Measurements from ENCODE around the gene IRF2BP2.

IRF2BP2 gene

GRCh38 chr1:234619071-234619480, 9.1 kb upstream of the IRF2BP2 start:
- Histone ChIP-seq H3K27me3 (replicated peaks) (no peaks in the 10 kb centered on the region), H3K36me3 (replicated peaks) (no peaks in the 10 kb centered on the region), H3K27ac (peak overlapping the region; percentile 95), H3K4me3 (ENCODE audit: low read depth, low read length) (no peak overlapping the region)
- no peak for DNase-seq
- in situ Hi-C loops (cut with HindIII; ENCODE audit: low pct_ligation_motif_present, low sequenced_read_pairs): loop anchor here (25.0 kb wide), 1 partner anchor 343 kb away; no protein-coding TSS in a partner anchor
- no peak for TF ChIP-seq CTCF (IDR thresholded peaks at IDR 0.05; ENCODE audit: low read depth, low read length, missing control alignments)

DNA sequence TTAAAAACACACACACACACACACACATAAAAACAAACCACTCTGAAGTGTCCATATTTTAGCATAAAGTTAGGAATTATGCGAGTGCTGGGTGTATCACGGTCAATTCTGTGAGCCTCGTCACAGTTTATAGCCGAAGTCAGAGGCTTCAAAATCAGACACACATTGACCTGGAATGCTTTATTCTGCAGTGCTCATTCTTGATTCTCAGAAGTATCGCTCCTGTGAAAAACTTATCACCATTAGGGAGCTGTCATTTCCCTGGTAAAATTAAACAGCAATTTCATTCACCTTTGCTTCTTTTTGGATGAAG, 8.7 kb upstream of the IRF2BP2 start:
- H3K4me3 ChIP-seq (ENCODE audit: low read depth, low read length): no peak overlapping the region
- in situ Hi-C loops (cut with HindIII; ENCODE audit: low pct_ligation_motif_present, low sequenced_read_pairs): loop anchor here (25.0 kb wide), 1 partner anchor 344 kb away; no protein-coding TSS in a partner anchor

DNA sequence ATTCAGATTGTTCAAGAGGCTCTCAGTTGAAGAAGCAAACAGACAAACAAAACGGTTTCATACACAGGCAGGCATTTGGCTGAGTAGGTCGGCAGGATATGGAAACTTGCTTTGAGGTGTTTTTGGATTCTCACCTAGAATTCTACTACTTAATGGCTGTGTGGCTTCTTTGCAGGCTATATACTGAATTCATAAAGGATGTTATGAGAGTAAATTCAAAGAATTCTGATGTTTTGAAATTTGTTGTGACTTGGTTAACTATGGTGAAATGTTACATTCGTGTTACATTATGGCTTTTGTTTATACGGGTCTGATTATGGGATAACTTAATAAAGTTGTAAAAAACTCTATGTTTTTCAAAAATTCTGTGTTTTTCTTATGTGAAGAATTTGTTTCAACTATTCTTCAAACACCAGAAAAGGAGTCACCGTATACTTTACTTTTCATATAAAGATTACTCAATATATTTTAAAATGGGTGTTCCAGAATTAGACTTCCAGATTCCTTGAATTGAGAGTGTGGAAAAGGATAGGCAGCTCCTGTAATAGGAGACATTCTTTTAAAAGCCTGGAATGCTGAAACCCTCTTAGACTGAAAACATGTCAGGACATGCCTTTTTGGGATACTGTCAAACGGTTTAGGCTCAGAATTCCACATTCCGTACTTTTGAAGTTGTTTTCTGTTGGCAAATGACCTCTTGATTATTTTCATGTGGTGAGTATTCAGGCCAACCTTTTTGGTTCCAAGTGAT, 8.2 kb upstream of the IRF2BP2 start:
- in situ Hi-C loops (cut with HindIII; ENCODE audit: low pct_ligation_motif_present, low sequenced_read_pairs): loop anchor here (25.0 kb wide), 1 partner anchor 344 kb away; no protein-coding TSS in a partner anchor
- no peak for DNase-seq
- H3K4me3 ChIP-seq (ENCODE audit: low read depth, low read length): no peak overlapping the region
- no peaks in the 10 kb centered on the region for H3K36me3 ChIP-seq (replicated peaks)
- peak overlapping the region; percentile 95 for H3K27ac ChIP-seq
- no peak for TF ChIP-seq CTCF (IDR thresholded peaks at IDR 0.05; ENCODE audit: low read depth, low read length, missing control alignments)
- no peaks in the 10 kb centered on the region for H3K27me3 ChIP-seq (replicated peaks)

More for the DNA sequence above, 8.7 kb upstream of the IRF2BP2 start:
- H3K27ac ChIP-seq: peak overlapping the region; percentile 95
- no peaks in the 10 kb centered on the region for H3K27me3 ChIP-seq (replicated peaks)
- no peaks in the 10 kb centered on the region for H3K36me3 ChIP-seq (replicated peaks)
- no peak for DNase-seq
- TF ChIP-seq CTCF (IDR thresholded peaks at IDR 0.05; ENCODE audit: low read depth, low read length, missing control alignments): no peak

DNA sequence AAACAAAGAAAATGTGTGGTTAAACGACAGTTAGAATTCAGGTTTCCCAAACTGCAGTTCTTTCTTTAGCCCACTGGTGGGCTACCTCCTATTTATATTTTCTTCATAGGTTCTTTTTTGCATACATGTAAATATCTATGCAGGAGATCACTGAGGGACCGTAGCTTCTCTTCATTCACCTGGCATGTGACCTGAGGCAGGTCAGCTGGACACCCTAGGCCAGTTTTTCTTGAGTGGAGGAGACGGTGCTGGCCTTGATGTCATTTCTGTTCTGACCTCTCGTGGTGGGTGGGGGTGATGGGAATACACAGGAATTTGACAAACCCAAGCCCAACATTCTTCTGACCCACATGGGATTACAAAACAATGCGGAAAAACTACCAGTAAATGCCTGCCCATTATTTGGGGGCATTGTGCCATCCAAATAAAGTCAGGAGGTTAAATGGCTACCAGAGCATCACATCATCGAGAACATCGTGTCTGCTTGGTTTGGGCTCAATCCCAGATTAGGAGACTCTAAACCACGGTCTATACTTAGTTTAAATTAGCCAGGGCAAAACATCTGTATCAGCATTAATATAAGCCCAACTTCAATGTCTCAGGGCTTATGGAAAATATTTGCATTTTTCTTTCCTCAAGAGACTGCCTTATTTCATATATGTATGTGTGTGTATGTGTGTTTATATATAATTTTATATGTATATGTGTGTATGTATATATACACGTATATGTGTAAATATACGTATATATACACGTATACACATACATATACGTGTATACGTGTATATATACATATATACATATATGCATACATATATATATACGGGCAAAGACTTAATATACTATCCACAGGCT, 7.4 kb upstream of the IRF2BP2 start:
- no peak for DNase-seq
- Histone ChIP-seq H3K27ac (peak overlapping the region; percentile 95), H3K4me3 (ENCODE audit: low read depth, low read length) (no peak overlapping the region), H3K36me3 (replicated peaks) (no peaks in the 10 kb centered on the region), H3K27me3 (replicated peaks) (no peaks in the 10 kb centered on the region)
- peak; percentile 36 for TF ChIP-seq CTCF (IDR thresholded peaks at IDR 0.05; ENCODE audit: low read depth, low read length, missing control alignments)
- in situ Hi-C loops (cut with HindIII; ENCODE audit: low pct_ligation_motif_present, low sequenced_read_pairs): loop anchor here (25.0 kb wide), 1 partner anchor 345 kb away; no protein-coding TSS in a partner anchor

GRCh38 chr1:234616644-234617043, 6.7 kb upstream of the IRF2BP2 start:
- no peaks in the 10 kb centered on the region for H3K36me3 ChIP-seq (replicated peaks)
- no peak for TF ChIP-seq CTCF (IDR thresholded peaks at IDR 0.05; ENCODE audit: low read depth, low read length, missing control alignments)
- H3K27ac ChIP-seq: peak overlapping the region; percentile 95
- in situ Hi-C loops (cut with HindIII; ENCODE audit: low pct_ligation_motif_present, low sequenced_read_pairs): loop anchor here (25.0 kb wide), 1 partner anchor 346 kb away; no protein-coding TSS in a partner anchor
- no peaks in the 10 kb centered on the region for H3K27me3 ChIP-seq (replicated peaks)
- DNase-seq: no peak
- H3K4me3 ChIP-seq (ENCODE audit: low read depth, low read length): no peak overlapping the region

Measured in brain microvascular endothelial cell (primary cell).